ENCODE results near the gene GATA2. TPM values are rescaled to one million over a fixed set of nuclear protein-coding genes. Genes with fewer than 3 reads are reported as not detected.

The GATA2 gene
- total RNA-seq, 1 donor from 2014 or later, result not detected

- ChIA-PET POLR2A (no interaction called here), CTCF (no interaction called here)
- no peak overlapping the region for H3K27ac Mint-ChIP-seq
- peaks cover 7% of the 10 kb centered on the region for H3K4me1 Mint-ChIP-seq
- TF ChIP-seq CTCF (IDR thresholded peaks at IDR 0.05), result no peak
- intact Hi-C loops (cut with micrococcal nuclease), result no loop called here
- H3K27me3 Mint-ChIP-seq, result peaks cover 54% of the 10 kb centered on the region
- DNase-seq (no peak), ATAC-seq (ENCODE audit: low read depth) (no peak)
- H3K9me3 Mint-ChIP-seq, result no peaks in the 10 kb centered on the region
- H3K36me3 Mint-ChIP-seq (ENCODE audit: low read depth), result no peaks in the 10 kb centered on the region
- no peak overlapping the region for H3K4me3 Mint-ChIP-seq
Observed at GRCh38 chr3:128434524-128434923, 58.5 kb downstream of the GATA2 start.

DNA sequence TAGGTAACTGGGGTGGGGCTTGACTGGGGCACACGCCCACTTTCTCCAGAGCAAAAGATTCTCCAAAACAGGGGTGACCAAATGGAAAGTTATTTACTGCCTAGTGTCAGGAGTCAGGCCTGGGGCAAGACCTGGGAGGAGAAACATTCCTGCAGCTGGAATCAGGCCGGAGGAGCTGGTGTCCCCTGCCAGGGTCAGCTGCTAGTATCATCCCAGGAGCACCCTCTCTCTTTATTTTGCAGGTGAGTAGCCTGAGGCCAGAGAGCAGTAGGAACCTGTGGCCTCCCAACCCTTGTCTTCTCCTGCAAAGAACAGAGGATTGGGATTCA lies 59.2 kb downstream of the GATA2 start:
- TF ChIP-seq CTCF (IDR thresholded peaks at IDR 0.05), result no peak
- ChIA-PET POLR2A (no interaction called here), CTCF (no interaction called here)
- H3K36me3 Mint-ChIP-seq (ENCODE audit: low read depth), result no peaks in the 10 kb centered on the region
- DNase-seq (no peak), ATAC-seq (ENCODE audit: low read depth) (no peak)
- peaks cover 7% of the 10 kb centered on the region for H3K4me1 Mint-ChIP-seq
- intact Hi-C loops (cut with micrococcal nuclease), result no loop called here
- no peak overlapping the region for H3K4me3 Mint-ChIP-seq
- no peak overlapping the region for H3K27ac Mint-ChIP-seq
- no peaks in the 10 kb centered on the region for H3K9me3 Mint-ChIP-seq
- H3K27me3 Mint-ChIP-seq, result peaks cover 52% of the 10 kb centered on the region

- no peak for TF ChIP-seq CTCF (IDR thresholded peaks at IDR 0.05)
- POLR2A ChIA-PET, result no interaction called here
- peaks cover 7% of the 10 kb centered on the region for H3K4me1 Mint-ChIP-seq
- ATAC-seq (ENCODE audit: low read depth) (no peak), DNase-seq (no peak)
- CTCF ChIA-PET, result no interaction called here
- intact Hi-C loops (cut with micrococcal nuclease), result no loop called here
- H3K27ac Mint-ChIP-seq, result no peak overlapping the region
- peaks cover 52% of the 10 kb centered on the region for H3K27me3 Mint-ChIP-seq
- no peak overlapping the region for H3K4me3 Mint-ChIP-seq
- no peaks in the 10 kb centered on the region for H3K36me3 Mint-ChIP-seq (ENCODE audit: low read depth)
- H3K9me3 Mint-ChIP-seq, result no peaks in the 10 kb centered on the region
Observed at GRCh38 chr3:128432971-128433836, 59.8 kb downstream of the GATA2 start.

GRCh38 chr3:128432301-128432970 lies 60.6 kb downstream of the GATA2 start:
- no peak overlapping the region for H3K4me3 Mint-ChIP-seq
- H3K9me3 Mint-ChIP-seq, result no peaks in the 10 kb centered on the region
- POLR2A ChIA-PET, result no interaction called here
- H3K4me1 Mint-ChIP-seq, result peaks cover 7% of the 10 kb centered on the region
- no peak for DNase-seq
- no peaks in the 10 kb centered on the region for H3K36me3 Mint-ChIP-seq (ENCODE audit: low read depth)
- no peak for TF ChIP-seq CTCF (IDR thresholded peaks at IDR 0.05)
- intact Hi-C loops (cut with micrococcal nuclease), result no loop called here
- no peak overlapping the region for H3K27ac Mint-ChIP-seq
- no peak for ATAC-seq (ENCODE audit: low read depth)
- CTCF ChIA-PET, result no interaction called here
- peaks cover 57% of the 10 kb centered on the region for H3K27me3 Mint-ChIP-seq

GRCh38 chr3:128431803-128432300 lies 61.1 kb downstream of the GATA2 start:
- Mint-ChIP-seq H3K4me1 (peaks cover 7% of the 10 kb centered on the region), H3K27ac (no peak overlapping the region), H3K9me3 (no peaks in the 10 kb centered on the region), H3K4me3 (no peak overlapping the region), H3K27me3 (peaks cover 57% of the 10 kb centered on the region), H3K36me3 (ENCODE audit: low read depth) (no peaks in the 10 kb centered on the region)
- DNase-seq (no peak), ATAC-seq (ENCODE audit: low read depth) (no peak)
- POLR2A ChIA-PET, result no interaction called here
- CTCF ChIA-PET, result no interaction called here
- intact Hi-C loops (cut with micrococcal nuclease), result no loop called here
- no peak for TF ChIP-seq CTCF (IDR thresholded peaks at IDR 0.05)

Measured in activated B cell treated with CpG ODN at 0.5 μM for 24 hours (primary cell).